Uterine smooth muscle cell (primary cell): ENCODE measurements around the gene MAP3K1. TPM values are rescaled to one million over a fixed set of nuclear protein-coding genes. Genes with fewer than 3 reads are reported as not detected.

Source experiments
- total RNA-seq: library from RNA; depleted of rRNA; stranded (reverse); fragments of >200 nt; gene quantifications from 2 replicates; pipeline ENCODE4 v1.2.3, GENCODE V29; 2014

MAP3K1 gene
- total RNA-seq: 4.0 and 4.8 TPM in 2 replicates

DNA sequence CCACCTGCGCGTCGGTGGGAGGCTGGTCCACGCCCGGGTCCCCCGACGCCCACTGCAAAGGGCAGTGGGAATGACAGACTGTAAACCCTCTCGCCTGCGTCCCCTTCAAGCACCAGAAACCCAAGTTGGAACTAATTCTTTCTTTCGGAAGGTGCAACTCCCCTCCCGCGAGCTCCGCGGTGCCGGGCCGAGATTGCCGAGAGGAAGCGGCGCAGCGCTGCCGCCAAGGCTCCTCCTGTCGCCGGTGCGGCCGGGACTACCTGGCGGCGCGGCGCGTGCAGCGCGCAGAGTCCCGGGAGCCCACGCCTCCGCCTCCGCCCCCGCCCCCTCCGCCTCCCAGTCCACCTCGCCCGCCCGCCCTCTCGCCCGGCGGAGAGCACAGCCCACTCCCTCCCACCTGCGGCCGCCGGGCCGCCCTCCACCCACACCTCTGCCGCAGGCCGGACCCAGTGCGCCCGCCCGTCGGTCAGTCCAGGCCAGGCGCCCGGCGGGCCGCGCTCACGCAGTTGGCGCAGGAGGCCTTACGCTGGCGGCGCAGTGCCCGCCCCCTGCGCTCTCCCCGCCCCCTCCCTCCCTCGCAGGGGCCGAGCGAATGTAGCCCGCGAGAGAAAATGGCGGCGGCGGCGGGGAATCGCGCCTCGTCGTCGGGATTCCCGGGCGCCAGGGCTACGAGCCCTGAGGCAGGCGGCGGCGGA lies at the start of gene MAP3K1:
MAP3K1 (plus strand) TSS at position 587 of the 695 bp plus-strand sequence; CDS start at position 612, 25 bp downstream.

DNA sequence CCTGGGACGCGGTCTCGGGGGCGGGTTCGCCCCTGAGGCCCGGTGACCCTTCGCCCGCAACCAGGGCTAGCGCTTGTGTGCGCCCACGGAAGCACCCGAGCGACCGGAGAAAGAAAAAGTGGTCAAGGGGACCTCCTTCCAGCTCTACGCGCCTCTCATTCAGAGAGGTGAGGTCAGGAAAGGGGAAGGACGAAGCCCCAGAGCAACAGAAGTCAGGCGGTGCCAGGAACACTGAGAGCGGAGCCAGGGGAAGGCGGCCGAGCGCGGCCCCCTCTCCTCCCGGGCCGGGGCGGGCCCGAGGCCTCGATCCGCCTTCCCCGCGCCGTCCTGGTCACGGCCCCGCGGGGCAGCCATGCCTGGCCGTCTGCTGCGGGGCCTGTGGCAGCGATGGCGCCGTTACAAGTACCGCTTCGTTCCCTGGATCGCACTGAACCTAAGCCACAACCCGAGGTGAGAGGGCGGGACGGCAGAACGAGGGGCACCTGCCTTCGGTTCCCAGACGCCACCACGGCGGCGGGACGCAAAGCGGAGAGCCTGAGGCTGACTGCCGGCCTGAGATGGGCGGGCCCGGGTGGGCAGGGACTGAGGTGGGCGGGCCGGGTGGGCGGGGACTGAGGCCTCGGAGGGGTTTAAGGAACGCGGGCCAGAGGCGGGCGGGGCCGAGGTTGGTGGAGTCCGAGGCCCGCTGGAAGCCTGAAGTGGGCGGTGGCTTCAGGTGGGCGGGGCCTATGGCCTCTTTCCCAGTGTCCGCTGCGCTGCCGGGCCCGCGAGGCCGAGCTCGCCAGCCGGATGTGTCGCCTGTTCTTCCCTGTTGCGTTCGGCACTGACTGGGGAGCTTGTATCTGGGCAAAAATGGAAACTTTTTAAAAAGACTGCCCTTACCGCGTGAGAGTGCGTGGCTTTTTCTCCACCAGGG lies 94.2 kb downstream of the MAP3K1 start, which contains the start of gene SETD9:
SETD9 (plus strand) TSS at position 303 of the 916 bp plus-strand sequence; CDS start at position 353, 50 bp downstream.

Other genes starting within 250 kb of the MAP3K1 start
- gene SETD9, start 94.0 kb downstream of the MAP3K1 start, total RNA-seq: 8.2 and 13.3 TPM in 2 replicates
- gene MIER3, start 136.6 kb downstream of the MAP3K1 start, total RNA-seq: 18.4 and 19.5 TPM in 2 replicates